Esophagus (tissue), 2 donors: ENCODE data around the gene RNU1-3. TPM values are rescaled to one million over a fixed set of nuclear protein-coding genes. Genes with fewer than 3 reads are reported as not detected.
"Not testable (repeated sequence)": the region's sequence is repeated elsewhere in the genome, so short reads cannot be mapped to it uniquely, and the experiment has no call there.

Experiments used
- H3K27ac ChIP-seq, 2 donors: one replicate each; pipeline ENCODE4 v1.5.1; 2013; ENCODE audit warnings: low read depth in 2 of 2, mild to moderate bottlenecking in 2 of 2, inconsistent platforms in 1 of 2, low read length in 1 of 2, moderate library complexity in 1 of 2
- H3K27me3 ChIP-seq, 2 donors: one replicate each; pipeline ENCODE4 v1.6.1; 2013; ENCODE audit warnings: low read length in 2 of 2, control low read depth in 1 of 2, mild to moderate bottlenecking in 1 of 2; ENCODE audit not compliant: insufficient read depth in 2 of 2, control insufficient read depth in 1 of 2
- H3K36me3 ChIP-seq, 2 donors: one replicate each; pipeline ENCODE4 v1.6.1; 2013; ENCODE audit warnings: low read length in 1 of 2; ENCODE audit not compliant: control insufficient read depth in 2 of 2, insufficient read depth in 2 of 2
- H3K4me1 ChIP-seq, 2 donors: one replicate each; pipeline ENCODE4 v1.6.1; 2013; ENCODE audit warnings: low read length in 1 of 2; ENCODE audit not compliant: control insufficient read depth in 2 of 2, insufficient read depth in 2 of 2
- H3K4me3 ChIP-seq, 2 donors: one replicate each; pipeline ENCODE4 v1.5.1; 2013; ENCODE audit warnings: low read length in 2 of 2, mild to moderate bottlenecking in 2 of 2, low read depth in 1 of 2, moderate library complexity in 1 of 2
- H3K9me3 ChIP-seq, 2 donors: one replicate each; pipeline ENCODE4 v1.6.1; 2013; ENCODE audit warnings: mild to moderate bottlenecking in 2 of 2, low read depth in 1 of 2, low read length in 1 of 2, moderate library complexity in 1 of 2; ENCODE audit not compliant: control insufficient read depth in 2 of 2, insufficient read depth in 1 of 2
- WGBS, 2 donors: extraction: QIAGEN DNeasy Blood & Tissue Kit; methylation state at CpG; one replicate each; pipeline ENCODE4 v1.1.7; 2013; 5-methylcytosine and 5-hydroxymethylcytosine counted together
- polyA plus RNA-seq, 2 donors: library from polyadenylated mRNA; stranded (reverse); fragments of 200-250 nt; gene quantifications; one replicate each; pipeline ENCODE4 v1.2.3, GENCODE V29; 2013
- donor health status: healthy with polysubstance abuse.
- donor health status: Bipolar disorder and iron deficiency.

The RNU1-3 gene
- not detected for polyA plus RNA-seq

- not testable (repeated sequence) for H3K27ac ChIP-seq, H3K4me1 ChIP-seq, H3K4me3 ChIP-seq, H3K27me3 ChIP-seq, H3K9me3 ChIP-seq, H3K36me3 ChIP-seq
- no CpG with 5 or more reads among the region's 45 CpGs for WGBS, 2 donors
Measured at GRCh38 chr1:16666502-16667413, at the start of gene RNU1-3. Gene RNU1-3, minus strand, starts transcription at chr1:16666948.

- not testable (repeated sequence) for H3K36me3 ChIP-seq, H3K9me3 ChIP-seq, H3K4me3 ChIP-seq, H3K27ac ChIP-seq, H3K27me3 ChIP-seq, H3K4me1 ChIP-seq
- WGBS, 2 donors = 60 to 68% methylated on average over 4 of the region's 10 CpGs
Measured at GRCh38 chr1:16713480-16713879, 46.7 kb upstream of the RNU1-3 start.

GRCh38 chr1:16712984-16713383 lies 46.2 kb upstream of the RNU1-3 start:
- not testable (repeated sequence) for H3K9me3 ChIP-seq, H3K27ac ChIP-seq, H3K27me3 ChIP-seq, H3K4me1 ChIP-seq, H3K36me3 ChIP-seq, H3K4me3 ChIP-seq
- 87 to 93% methylated on average over 3 to 4 of the region's 6 CpGs for WGBS, 2 donors

GRCh38 chr1:16712582-16712981 lies 45.8 kb upstream of the RNU1-3 start:
- H3K4me3 ChIP-seq, H3K4me1 ChIP-seq, H3K27ac ChIP-seq, H3K36me3 ChIP-seq, H3K27me3 ChIP-seq, H3K9me3 ChIP-seq: not testable (repeated sequence)
- 63 to 75% methylated on average over 11 of the region's 14 CpGs for WGBS, 2 donors

- H3K4me1 ChIP-seq, H3K36me3 ChIP-seq, H3K9me3 ChIP-seq, H3K27me3 ChIP-seq, H3K27ac ChIP-seq, H3K4me3 ChIP-seq: not testable (repeated sequence)
- WGBS, 2 donors = 74 to 87% methylated on average over 2 to 3 of the region's 5 CpGs
Measured at GRCh38 chr1:16712131-16712530, 45.4 kb upstream of the RNU1-3 start.

GRCh38 chr1:16710618-16711017 lies 43.9 kb upstream of the RNU1-3 start:
- H3K4me3 ChIP-seq, H3K4me1 ChIP-seq, H3K27ac ChIP-seq, H3K9me3 ChIP-seq, H3K36me3 ChIP-seq, H3K27me3 ChIP-seq: not testable (repeated sequence)
- WGBS, 2 donors = 72 to 75% methylated on average over 10 to 12 of the region's 13 CpGs

GRCh38 chr1:16709659-16710087 lies 42.9 kb upstream of the RNU1-3 start:
- WGBS, 2 donors = 27 to 29% methylated on average over 3 of the region's 3 CpGs
- not testable (repeated sequence) for H3K27ac ChIP-seq, H3K27me3 ChIP-seq, H3K36me3 ChIP-seq, H3K9me3 ChIP-seq, H3K4me3 ChIP-seq, H3K4me1 ChIP-seq

GRCh38 chr1:16708704-16709103 lies 42.0 kb upstream of the RNU1-3 start:
- H3K27me3 ChIP-seq, H3K4me1 ChIP-seq, H3K36me3 ChIP-seq, H3K9me3 ChIP-seq, H3K4me3 ChIP-seq, H3K27ac ChIP-seq: not testable (repeated sequence)
- WGBS, 2 donors = no CpG with 5 or more reads among the region's 6 CpGs

GRCh38 chr1:16707130-16708093 lies 40.7 kb upstream of the RNU1-3 start:
- H3K27me3 ChIP-seq, H3K4me3 ChIP-seq, H3K4me1 ChIP-seq, H3K27ac ChIP-seq, H3K36me3 ChIP-seq, H3K9me3 ChIP-seq: not testable (repeated sequence)
- WGBS, 2 donors = 11 to 20% methylated on average over 35 to 66 of the region's 99 CpGs
